Hepatocyte (in vitro differentiated cells): ENCODE results near the gene BRS3. TPM values are rescaled to one million over a fixed set of nuclear protein-coding genes. Genes with fewer than 3 reads are reported as not detected.

Experiments
- DNase-seq: peaks from one replicate; pipeline ENCODE4 v3.0.0-alpha.2; 2016; ENCODE audit warnings: low spot score
- H2AFZ ChIP-seq: fragments of 200-600 bp; sonication (generic); 2 replicates; pipeline ENCODE4 v1.6.0; 2016; ENCODE audit warnings: antibody characterized with exemption, mild to moderate bottlenecking
- H3K27ac ChIP-seq: fragments of 200-600 bp; sonication (generic); 2 replicates; pipeline ENCODE4 v1.5.1; 2016; ENCODE audit warnings: mild to moderate bottlenecking
- H3K27me3 ChIP-seq: fragments of 200-600 bp; sonication (generic); 2 replicates; pipeline ENCODE4 v1.6.1; 2016
- H3K36me3 ChIP-seq: fragments of 200-600 bp; sonication (generic); replicated peaks from 2 replicates; pipeline ENCODE4 v1.5.1; 2016; ENCODE audit warnings: low read depth; ENCODE audit not compliant: insufficient read depth
- H3K4me1 ChIP-seq: fragments of 200-600 bp; sonication (generic); 2 replicates; pipeline ENCODE4 v1.5.1; 2016; ENCODE audit warnings: mild to moderate bottlenecking, moderate library complexity; ENCODE audit not compliant: insufficient read depth
- H3K4me2 ChIP-seq: fragments of 200-600 bp; sonication (generic); 2 replicates; pipeline ENCODE4 v1.6.0; 2016
- H3K4me3 ChIP-seq: fragments of 200-600 bp; sonication (generic); 2 replicates; pipeline ENCODE4 v1.5.1; 2016; ENCODE audit warnings: mild to moderate bottlenecking
- H3K79me2 ChIP-seq: fragments of 200-600 bp; sonication (generic); 2 replicates; pipeline ENCODE4 v1.6.0; 2017; ENCODE audit warnings: mild to moderate bottlenecking
- H3K9me2 ChIP-seq: fragments of 200-600 bp; sonication (generic); replicated peaks from 2 replicates; pipeline ENCODE4 v1.6.0; 2017; ENCODE audit warnings: mild to moderate bottlenecking; ENCODE audit not compliant: insufficient read depth
- H3K9me3 ChIP-seq: fragments of 200-600 bp; sonication (generic); 2 replicates; pipeline ENCODE4 v1.5.1; 2016; ENCODE audit warnings: low read depth, mild to moderate bottlenecking
- H4K20me1 ChIP-seq: fragments of 200-600 bp; sonication (generic); 2 replicates; pipeline ENCODE4 v1.6.0; 2016; ENCODE audit warnings: mild to moderate bottlenecking; ENCODE audit not compliant: insufficient read depth, poor library complexity, severe bottlenecking
- CTCF ChIP-seq: fragments of 200-600 bp; sonication (generic); IDR thresholded peaks from 2 replicates; pipeline ENCODE4 v1.5.1; 2016; ENCODE audit warnings: antibody characterized with exemption, mild to moderate bottlenecking; ENCODE audit not compliant: poor library complexity
- EZH2 ChIP-seq: fragments of 200-600 bp; sonication (generic); IDR thresholded peaks from 2 replicates; pipeline ENCODE4 v1.6.1; 2016; ENCODE audit warnings: antibody characterized with exemption, mild to moderate bottlenecking, borderline replicate concordance
- EZH2phosphoT487 ChIP-seq: fragments of 200-600 bp; sonication (generic); IDR thresholded peaks from one replicate; pipeline ENCODE4 v1.6.1; 2018; ENCODE audit warnings: antibody characterized with exemption, mild to moderate bottlenecking, low read depth, moderate library complexity; ENCODE audit not compliant: unreplicated experiment, severe bottlenecking
- WGBS: methylation state at CpG from one replicate; pipeline ENCODE4 v1.1.6; 2016; ENCODE audit warnings: low lambda C conversion rate; ENCODE audit errors: missing lambda C conversion rate; 5-methylcytosine and 5-hydroxymethylcytosine counted together
- polyA plus RNA-seq: library from polyadenylated mRNA; unstranded; fragments of >200 nt; fragmentation: Nextera tagmentation; extraction: Ambion mirVana; gene quantifications from 2 replicates; pipeline ENCODE4 v1.2.1, GENCODE V29; 2016
- total RNA-seq: library from RNA; depleted of rRNA; stranded (reverse); fragments of >200 nt; gene quantifications from 2 replicates; pipeline ENCODE4 v1.2.3, GENCODE V29; 2014

BRS3 gene
- total and polyA plus RNA-seq, 2 experiments from 2014 or later: not detected

- Histone ChIP-seq H3K4me3 (no peak overlapping the region), H3K27me3 (no peaks in the 10 kb centered on the region)
These were observed 36.0 kb downstream of the BRS3 start for GRCh38 chrX:136523770-136524169.

GRCh38 chrX:136525738-136526606, 38.2 kb downstream of the BRS3 start:
- Histone ChIP-seq H3K79me2 (no peaks in the 10 kb centered on the region), H4K20me1 (no peaks in the 10 kb centered on the region), H3K4me1 (no peaks in the 10 kb centered on the region), H3K4me3 (no peak overlapping the region), H3K27me3 (no peaks in the 10 kb centered on the region), H3K9me2 (no peaks in the 10 kb centered on the region), H2AFZ (no peak overlapping the region), H3K27ac (no peak overlapping the region), H3K4me2 (no peak overlapping the region), H3K9me3 (no peaks in the 10 kb centered on the region), H3K36me3 (no peaks in the 10 kb centered on the region)
- DNase-seq: peak; percentile 59
- TF ChIP-seq CTCF (no peak), EZH2 (no peak), EZH2phosphoT487 (no peak)
- WGBS: 61% methylated on average over 2 of the region's 2 CpGs

More at GRCh38 chrX:136523770-136524169, 36.0 kb downstream of the BRS3 start:
- TF ChIP-seq EZH2phosphoT487: no peak
- no peak for TF ChIP-seq EZH2
- no peak for TF ChIP-seq CTCF
- H3K9me2 ChIP-seq: no peaks in the 10 kb centered on the region
- no peaks in the 10 kb centered on the region for H4K20me1 ChIP-seq
- no peak overlapping the region for H3K27ac ChIP-seq
- H3K79me2 ChIP-seq: no peaks in the 10 kb centered on the region
- H2AFZ ChIP-seq: no peak overlapping the region
- H3K9me3 ChIP-seq: no peaks in the 10 kb centered on the region
- H3K4me2 ChIP-seq: no peak overlapping the region
- H3K4me1 ChIP-seq: no peaks in the 10 kb centered on the region
- DNase-seq: no peak
- no peaks in the 10 kb centered on the region for H3K36me3 ChIP-seq

- no peak overlapping the region for H3K4me2 ChIP-seq
- H2AFZ ChIP-seq: no peak overlapping the region
- WGBS: 74% methylated on average over 8 of the region's 8 CpGs
- no peaks in the 10 kb centered on the region for H3K36me3 ChIP-seq
- H3K9me2 ChIP-seq: no peaks in the 10 kb centered on the region
- H3K27ac ChIP-seq: no peak overlapping the region
- no peaks in the 10 kb centered on the region for H3K27me3 ChIP-seq
- TF ChIP-seq CTCF (no peak), EZH2phosphoT487 (no peak), EZH2 (no peak)
- no peaks in the 10 kb centered on the region for H4K20me1 ChIP-seq
- H3K79me2 ChIP-seq: no peaks in the 10 kb centered on the region
- H3K9me3 ChIP-seq: no peaks in the 10 kb centered on the region
- H3K4me1 ChIP-seq: no peaks in the 10 kb centered on the region
- no peak overlapping the region for H3K4me3 ChIP-seq
- DNase-seq: peak; percentile 7
These were observed 41.0 kb downstream of the BRS3 start for GRCh38 chrX:136528645-136529315.
